Measurements from ENCODE around the gene CAMK2B.
"Not testable (repeated sequence)": the region's sequence is repeated elsewhere in the genome, so short reads cannot be mapped to it uniquely, and the experiment has no call there.

CAMK2B gene

GRCh38 chr7:44189286-44189992 lies 136.0 kb downstream of the CAMK2B start, which contains the start of gene GCK:
Gene GCK, minus strand, starts transcription at chr7:44189439. Its CDS starts 486 bp downstream, at chr7:44188953.
- no peak for DNase-seq

DNA sequence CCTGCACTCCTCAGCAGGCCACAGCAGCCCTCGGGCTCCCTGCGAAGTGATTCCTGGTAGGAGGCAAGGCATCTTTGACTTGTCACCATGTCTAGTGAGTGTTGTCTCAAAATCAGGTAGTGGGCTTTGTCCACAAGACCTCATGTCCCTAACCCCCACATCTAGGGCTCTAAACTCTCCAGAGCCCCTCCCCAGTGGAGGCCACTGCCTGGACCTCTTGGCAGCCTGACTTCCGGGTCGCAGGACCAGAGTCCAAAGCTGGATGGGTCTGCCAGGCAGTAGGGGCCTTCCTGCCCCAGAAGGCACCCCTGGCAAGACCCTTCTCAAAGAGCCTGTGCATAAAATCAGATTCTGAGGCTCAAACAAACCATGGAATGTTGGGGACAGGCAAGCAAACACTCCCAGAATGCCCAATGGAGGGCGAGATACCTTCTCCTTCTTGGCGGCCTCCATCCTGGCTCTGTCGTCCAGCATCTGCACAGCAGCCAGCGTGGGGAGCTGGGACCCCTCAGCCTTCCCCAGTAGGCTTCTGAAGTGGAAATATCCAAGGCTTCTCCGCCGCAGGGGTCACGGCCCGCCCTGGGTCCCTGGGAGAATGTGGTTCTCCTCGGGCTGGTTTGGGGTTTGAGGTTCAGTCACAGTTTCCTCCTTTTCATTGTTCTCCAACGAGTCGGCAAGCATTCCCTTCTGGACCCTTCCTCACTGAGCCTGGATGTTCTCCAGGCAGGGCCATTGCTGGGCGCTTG lies 136.7 kb downstream of the CAMK2B start:
- no peak for DNase-seq

GRCh38 chr7:44187636-44188416 lies 137.6 kb downstream of the CAMK2B start:
- DNase-seq: no peak

DNA sequence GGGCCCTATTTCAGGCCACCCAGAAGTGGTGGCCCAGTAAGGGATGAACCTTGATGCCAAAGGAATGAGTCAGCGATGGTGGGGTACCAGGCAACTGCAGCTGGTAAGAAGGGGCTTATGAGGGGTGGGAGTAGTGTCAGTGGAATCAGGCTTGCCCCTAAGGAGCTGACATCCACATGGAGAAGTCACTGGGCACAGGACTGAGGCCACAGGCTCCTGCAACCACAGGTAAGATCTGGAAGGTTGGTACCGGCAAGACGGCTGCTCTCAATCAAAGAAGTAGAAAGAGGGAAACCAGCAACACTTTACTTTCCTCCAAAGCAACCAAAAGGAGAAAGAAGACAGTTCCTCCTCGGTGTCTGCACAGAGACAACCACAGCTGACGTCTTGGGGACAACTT lies 138.7 kb downstream of the CAMK2B start:
- no peak for DNase-seq

GRCh38 chr7:44185729-44186128 lies 139.7 kb downstream of the CAMK2B start:
- no peak for DNase-seq

GRCh38 chr7:44184873-44185446 lies 140.4 kb downstream of the CAMK2B start:
- DNase-seq: no peak

DNA sequence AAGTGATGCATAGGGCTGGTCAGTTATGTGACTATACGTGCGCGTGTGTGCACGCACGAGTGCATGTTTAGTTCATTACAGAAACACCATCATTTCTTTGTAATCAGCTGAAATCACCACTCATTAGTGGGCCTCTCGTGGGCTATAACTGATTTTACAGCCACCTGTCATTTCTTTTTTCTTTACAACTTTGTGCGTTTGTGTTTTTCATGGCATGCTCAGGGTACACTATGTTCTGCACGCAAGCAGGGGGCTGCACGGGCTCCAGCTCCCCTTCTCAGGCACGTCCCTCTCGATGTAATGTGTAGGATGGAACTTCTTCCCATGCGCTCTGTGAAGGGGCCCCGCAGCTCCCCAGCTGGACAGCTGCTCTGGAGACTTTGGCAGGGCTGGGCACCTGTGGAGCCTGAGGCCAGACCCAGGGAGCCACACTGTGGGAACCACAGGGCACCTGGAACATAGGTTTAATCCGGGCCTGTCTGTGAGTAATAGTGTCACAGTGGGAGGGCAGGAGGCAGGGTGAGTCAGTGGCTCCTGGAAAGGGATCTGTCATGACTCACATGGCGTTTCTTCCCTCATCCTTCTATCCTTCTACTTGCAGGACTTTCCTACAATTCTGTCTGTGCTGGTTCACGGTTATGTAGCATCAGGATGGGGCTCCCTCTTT lies 141.1 kb downstream of the CAMK2B start:
- DNase-seq: no peak

DNA sequence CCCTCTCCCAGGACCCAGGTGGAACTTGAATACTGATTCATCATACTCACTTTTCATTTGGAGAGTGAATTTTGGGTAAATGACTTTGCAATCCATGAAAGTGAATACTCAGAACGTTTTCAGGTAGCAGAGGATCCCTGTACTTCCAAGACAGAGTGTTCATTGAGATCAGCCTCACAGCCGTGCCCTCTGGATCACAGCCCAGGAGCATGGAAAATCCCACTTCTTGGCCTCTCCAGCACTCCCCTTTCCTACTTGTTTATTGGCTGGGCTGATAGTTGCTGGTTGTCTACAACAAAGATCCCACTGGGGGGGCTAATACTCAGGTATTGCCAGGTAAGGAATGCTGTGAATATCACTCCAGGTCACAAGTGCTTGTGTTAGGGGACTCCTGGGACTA lies 142.0 kb downstream of the CAMK2B start:
- no peak for DNase-seq

GRCh38 chr7:44182827-44183226 lies 142.6 kb downstream of the CAMK2B start:
- DNase-seq: no peak

- DNase-seq: no peak
Observed at GRCh38 chr7:44180631-44181030, 144.8 kb downstream of the CAMK2B start.

DNA sequence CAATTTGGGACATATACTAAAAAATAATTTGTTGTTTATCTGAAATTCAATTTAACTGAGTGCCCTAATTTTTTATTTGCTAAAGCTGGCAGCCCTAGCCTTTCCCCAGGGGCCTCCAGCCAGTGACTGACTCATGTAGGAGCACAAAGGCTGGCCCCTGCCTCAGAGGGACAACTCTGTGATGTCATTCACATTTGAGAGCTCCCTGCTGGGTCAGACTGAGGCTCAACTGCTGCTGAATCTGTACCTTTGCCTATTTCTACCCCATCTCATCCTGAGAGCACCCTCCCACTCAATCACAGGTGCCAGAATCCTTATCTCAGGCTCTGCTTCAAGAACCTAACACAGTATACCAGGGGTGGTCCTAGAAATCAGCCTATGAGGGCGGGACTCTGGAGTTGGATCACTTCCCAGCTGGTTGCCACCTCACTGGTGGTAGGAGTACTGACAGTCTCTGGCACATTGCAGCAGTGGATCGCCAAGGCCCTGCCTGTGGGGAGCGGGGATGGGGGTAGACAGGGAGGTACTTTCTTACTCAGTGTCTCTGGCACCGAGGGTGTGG lies 147.7 kb downstream of the CAMK2B start:
- no peak for DNase-seq

- DNase-seq: no peak
Observed at GRCh38 chr7:44176486-44176885, 148.9 kb downstream of the CAMK2B start.

GRCh38 chr7:44175730-44176129 lies 149.7 kb downstream of the CAMK2B start:
- DNase-seq: no peak

DNA sequence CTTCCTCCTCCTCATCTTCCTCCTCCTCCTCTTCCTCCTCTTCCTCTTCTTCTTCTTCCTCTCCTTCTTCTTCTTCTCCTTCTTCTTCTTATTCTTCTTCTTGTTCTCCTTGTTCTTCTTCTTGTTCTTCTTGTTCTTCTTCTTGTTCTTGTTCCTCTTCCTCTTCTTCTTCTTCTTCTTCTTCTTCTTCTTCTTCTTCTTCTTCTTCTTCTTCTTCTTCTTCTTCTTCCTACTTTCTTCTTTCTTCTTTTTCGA lies 150.8 kb downstream of the CAMK2B start:
- not testable (repeated sequence) for DNase-seq

DNA sequence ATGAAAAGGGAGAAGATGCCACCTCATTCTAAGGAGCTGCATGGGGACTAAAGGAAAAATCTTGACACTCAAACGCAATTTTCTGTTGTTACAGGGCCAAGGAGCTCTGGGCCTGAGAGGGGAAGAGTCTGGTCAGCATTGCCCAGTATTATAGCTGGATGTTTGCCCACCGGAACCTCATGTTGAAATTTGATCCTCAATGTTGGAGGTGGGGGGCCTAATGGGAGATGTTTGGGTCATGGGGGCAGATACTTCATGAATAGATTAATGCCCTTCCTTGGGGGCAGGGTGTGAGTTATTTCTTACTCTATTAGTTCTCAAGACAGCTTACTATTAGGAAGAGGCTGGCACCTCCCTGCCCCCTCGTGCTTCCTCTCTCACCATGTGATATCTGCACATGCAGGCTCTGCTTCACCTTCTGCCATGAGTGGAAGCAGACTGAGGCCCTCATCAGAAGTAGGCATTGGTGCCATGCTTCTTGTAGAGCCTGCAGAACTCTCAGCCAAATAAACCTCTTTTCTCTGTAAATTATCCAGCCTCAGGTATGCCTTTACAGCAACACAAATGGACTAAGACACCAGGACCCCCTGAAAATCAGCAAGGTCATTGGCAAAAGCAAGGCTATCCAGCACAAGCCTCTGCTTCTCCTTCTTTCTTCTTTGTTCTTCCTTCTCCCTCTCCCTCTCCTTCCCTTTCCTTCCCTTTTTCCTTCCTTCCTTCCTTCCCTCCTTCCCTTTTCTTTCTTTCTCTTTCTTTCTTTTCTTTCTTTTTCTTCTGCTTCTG lies 151.3 kb downstream of the CAMK2B start:
- DNase-seq: no peak

- DNase-seq: no peak
Observed at GRCh38 chr7:44172803-44173424, 152.5 kb downstream of the CAMK2B start.

GRCh38 chr7:44172352-44172751 lies 153.0 kb downstream of the CAMK2B start:
- no peak for DNase-seq

DNA sequence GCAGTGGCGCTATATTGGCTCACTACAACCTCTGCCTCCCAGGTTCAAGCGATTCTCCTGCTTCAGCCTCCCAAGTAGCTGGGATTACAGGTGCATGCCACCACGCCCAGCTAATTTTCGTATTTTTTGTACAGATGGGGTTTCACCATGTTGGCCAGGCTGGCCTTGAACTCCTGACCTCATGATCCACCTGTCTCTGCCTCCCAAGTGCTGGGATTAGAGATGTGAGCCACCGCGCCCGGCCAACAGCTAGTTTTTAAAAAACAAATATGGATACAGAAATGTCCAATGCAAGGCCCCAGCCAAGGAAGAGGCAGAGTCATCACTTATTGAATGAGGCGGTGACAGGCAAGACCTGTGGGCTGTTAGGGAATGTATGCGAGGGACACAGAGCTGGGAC lies 153.5 kb downstream of the CAMK2B start:
- DNase-seq: not testable (repeated sequence)

- DNase-seq: no peak
Observed at GRCh38 chr7:44167920-44168319, 157.5 kb downstream of the CAMK2B start.

All from T-helper 9 cell (primary cell).